Tibial nerve (tissue), 4 donors: ENCODE data around the gene MRPL27.

Source experiments
- EP300 ChIP-seq, 2 donors: sonication (generic); formaldehyde crosslinking; IDR thresholded peaks; one replicate each; pipeline ENCODE4 v1.6.1; 2017; ENCODE audit warnings: antibody characterized with exemption in 2 of 2, mild to moderate bottlenecking in 1 of 2
- POLR2A ChIP-seq, 2 donors: fragments of 450-650 bp; IDR thresholded peaks; one replicate each; pipeline ENCODE4 v1.6.1; 2017; ENCODE audit warnings: antibody characterized with exemption in 2 of 2, mild to moderate bottlenecking in 2 of 2, moderate library complexity in 2 of 2
- TF ChIP-seq, protein P1 (sequence below), 5 experiments: fragments of 200-600 bp in 3 of 5; fragments of 450-650 bp in 2 of 5; sonication (generic) in 3 of 5; IDR thresholded peaks; one replicate each; pipeline ENCODE4 v1.5.1; 2016 to 2019; ENCODE audit warnings: antibody characterized with exemption in 5 of 5, mild to moderate bottlenecking in 3 of 5, moderate library complexity in 2 of 5

DNA sequence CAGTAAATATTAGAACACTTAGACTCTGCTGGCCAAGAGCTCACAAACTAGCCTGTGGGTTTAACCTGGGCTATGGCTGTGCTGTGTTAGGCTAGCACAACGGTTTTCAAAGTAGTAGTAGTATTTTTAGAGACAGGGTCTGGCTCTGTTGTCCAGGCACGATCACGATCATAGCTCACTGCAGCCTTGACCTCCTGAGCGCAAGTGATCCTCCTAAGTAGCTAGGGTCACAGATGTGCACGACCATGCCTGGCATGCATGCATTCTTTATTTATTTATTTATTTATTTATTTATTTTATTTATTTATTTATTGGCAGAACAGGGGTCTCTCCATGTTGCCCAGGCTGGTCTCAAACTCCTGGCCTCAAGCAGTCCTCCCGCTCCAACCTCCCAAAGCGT lies 10.3 kb downstream of the MRPL27 start:
- TF ChIP-seq POLR2A (IDR thresholded peaks at IDR 0.05) (no peak), EP300 (IDR thresholded peaks at IDR 0.05) (no peak)
- TF ChIP-seq, protein P1, sequence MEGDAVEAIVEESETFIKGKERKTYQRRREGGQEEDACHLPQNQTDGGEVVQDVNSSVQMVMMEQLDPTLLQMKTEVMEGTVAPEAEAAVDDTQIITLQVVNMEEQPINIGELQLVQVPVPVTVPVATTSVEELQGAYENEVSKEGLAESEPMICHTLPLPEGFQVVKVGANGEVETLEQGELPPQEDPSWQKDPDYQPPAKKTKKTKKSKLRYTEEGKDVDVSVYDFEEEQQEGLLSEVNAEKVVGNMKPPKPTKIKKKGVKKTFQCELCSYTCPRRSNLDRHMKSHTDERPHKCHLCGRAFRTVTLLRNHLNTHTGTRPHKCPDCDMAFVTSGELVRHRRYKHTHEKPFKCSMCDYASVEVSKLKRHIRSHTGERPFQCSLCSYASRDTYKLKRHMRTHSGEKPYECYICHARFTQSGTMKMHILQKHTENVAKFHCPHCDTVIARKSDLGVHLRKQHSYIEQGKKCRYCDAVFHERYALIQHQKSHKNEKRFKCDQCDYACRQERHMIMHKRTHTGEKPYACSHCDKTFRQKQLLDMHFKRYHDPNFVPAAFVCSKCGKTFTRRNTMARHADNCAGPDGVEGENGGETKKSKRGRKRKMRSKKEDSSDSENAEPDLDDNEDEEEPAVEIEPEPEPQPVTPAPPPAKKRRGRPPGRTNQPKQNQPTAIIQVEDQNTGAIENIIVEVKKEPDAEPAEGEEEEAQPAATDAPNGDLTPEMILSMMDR (IDR thresholded peaks at IDR 0.05) = no peak
